ENCODE results near the gene AGFG2.
"Not testable (repeated sequence)": the region's sequence is repeated elsewhere in the genome, so short reads cannot be mapped to it uniquely, and the experiment has no call there.

Gene AGFG2

DNA sequence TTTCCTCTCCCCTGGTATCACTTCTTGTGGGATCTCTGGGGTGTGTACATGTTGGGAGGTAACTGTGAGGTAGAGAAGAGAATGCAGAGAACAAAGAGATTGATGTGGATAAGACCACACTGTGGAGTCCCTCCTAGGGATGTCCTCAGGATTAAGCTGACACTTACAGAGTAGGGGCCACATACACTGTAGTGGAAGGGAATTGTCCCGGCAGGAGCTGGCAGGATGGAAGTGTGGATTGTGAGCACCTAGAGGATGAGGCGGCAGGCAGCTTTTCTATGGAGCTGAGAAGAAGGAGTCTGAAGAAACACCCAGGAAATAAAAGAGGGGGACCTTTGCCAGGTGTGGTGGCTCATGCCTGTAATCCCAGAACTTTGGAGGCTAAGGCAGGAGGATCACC lies 13.5 kb downstream of the AGFG2 start:
- no peak for DNase-seq (ENCODE audit: low read depth)

DNA sequence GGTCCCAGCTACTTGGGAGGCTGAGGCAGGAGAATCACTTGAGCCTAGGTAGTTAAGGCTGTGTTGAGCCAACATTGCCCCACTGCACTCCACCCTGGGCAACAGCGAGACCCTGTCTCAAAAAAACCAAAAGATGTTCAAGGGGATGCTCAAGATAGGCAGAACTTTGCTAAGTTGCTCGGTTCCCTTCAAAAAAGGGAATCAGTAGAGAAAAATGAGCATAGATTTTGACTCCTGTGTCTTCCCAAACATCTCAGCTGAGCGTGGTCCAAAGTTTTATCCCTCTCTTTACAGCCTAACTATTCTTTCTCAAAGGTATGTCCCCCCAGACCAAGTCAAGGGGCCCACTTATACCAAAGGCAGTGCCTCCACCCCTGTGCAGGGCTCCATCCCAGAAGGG lies 14.0 kb downstream of the AGFG2 start:
- no peak for DNase-seq (ENCODE audit: low read depth)

GRCh38 chr7:100555701-100556100 lies 16.7 kb downstream of the AGFG2 start:
- no peak for DNase-seq (ENCODE audit: low read depth)

DNA sequence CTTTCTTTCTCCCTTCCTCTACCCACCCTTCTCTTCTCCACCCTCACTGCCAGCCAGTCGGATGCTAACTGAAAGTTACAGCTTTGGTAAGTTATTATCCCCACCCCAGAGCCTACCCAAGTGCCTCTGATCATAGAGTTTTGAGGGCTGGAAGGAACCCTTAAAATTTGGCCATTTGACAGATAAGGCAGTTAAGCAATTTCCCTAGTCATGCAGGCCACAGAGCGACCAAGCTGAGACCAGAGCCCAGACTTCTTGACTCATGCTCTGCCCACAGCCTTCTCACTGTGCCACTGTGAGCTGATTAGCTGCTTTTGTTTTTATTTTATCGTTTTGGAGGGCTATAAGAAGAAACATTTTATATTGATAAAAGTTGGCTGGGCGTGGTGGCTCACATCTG lies 17.5 kb downstream of the AGFG2 start:
- DNase-seq (ENCODE audit: low read depth), result no peak

DNA sequence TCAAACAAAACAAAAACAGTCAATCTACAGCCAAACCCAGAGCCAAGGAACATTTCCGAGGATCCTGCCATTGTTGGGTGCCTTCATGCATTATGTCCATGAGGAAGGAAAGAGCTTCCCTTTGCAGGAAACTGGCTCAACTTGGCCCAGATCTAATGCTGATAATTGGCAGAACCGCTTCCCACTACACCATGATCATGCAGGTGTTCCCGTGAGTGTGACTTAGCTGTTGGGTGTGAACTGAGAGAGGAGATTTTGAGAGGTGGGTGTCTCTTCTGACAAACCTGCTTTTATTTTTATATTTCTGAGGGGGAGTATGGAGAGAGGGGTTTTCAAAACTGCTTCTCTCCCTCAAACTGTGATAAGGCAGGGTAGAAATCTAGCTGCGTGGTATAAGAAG lies 20.1 kb downstream of the AGFG2 start:
- DNase-seq (ENCODE audit: low read depth), result no peak

DNA sequence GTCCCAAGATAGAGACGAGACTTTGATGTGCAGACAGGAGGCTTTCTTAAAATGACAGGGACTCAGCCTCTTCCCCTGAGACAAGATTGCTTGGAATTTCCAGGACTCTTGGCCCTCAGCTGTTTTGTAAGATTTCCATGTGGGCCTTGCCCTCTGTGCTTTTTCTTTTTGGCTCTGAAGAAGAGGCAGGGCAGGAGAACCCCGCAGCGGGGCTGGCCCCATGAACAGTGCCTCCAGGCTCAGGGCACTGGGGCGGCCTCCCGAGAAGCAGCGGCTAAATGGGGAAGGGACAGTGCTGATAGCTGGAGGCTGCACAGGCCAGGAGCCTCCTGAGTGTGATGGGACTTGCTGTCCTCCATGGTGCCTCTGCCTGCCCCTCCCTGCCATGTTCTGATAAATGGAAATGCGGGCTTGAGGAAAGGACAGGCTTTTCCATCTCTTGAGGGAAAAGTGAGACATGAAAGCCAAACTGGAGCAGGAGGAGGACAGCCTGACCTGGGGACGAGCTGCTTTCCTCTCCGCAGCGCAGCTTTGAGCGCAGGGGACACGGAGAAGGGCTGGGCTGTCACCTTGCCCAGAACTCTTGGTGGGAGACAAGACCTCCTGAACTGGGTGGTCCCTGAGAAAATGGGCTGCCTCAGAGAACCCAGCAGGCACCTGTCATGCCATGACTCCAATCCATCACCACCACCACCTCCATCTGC lies 22.6 kb downstream of the AGFG2 start:
- no peak for DNase-seq (ENCODE audit: low read depth)

GRCh38 chr7:100562195-100563099 lies 23.4 kb downstream of the AGFG2 start:
- DNase-seq (ENCODE audit: low read depth), result no peak

- DNase-seq (ENCODE audit: low read depth), result no peak
Measured at GRCh38 chr7:100563100-100563564, 24.1 kb downstream of the AGFG2 start.

GRCh38 chr7:100563809-100564400 lies 24.9 kb downstream of the AGFG2 start:
- peak; percentile 73 for DNase-seq (ENCODE audit: low read depth)

- not testable (repeated sequence) for DNase-seq (ENCODE audit: low read depth)
Measured at GRCh38 chr7:100564405-100564804, 25.4 kb downstream of the AGFG2 start.

DNA sequence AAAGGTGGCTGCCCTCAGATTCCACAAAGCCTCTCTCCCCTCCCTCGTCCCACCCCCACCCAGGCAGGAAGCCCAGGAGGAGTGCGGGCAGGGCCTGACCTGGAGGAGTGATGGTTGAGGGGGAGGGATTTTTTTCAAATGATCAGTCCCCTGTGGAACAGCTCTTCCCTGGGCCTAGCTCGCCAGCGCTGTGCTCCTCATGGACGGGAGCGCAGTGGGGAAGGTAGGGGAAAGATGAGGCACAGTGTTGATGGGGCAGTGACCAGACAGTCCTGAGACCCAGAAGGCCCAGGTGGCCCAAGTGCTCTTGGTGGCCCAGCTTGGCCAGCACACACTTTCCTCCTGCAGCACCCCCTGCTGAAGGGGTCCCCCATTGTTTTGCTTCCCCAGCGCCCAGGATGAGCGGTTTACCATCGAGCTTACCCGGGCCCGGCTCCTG lies 26.1 kb downstream of the AGFG2 start:
- DNase-seq (ENCODE audit: low read depth), result no peak

DNA sequence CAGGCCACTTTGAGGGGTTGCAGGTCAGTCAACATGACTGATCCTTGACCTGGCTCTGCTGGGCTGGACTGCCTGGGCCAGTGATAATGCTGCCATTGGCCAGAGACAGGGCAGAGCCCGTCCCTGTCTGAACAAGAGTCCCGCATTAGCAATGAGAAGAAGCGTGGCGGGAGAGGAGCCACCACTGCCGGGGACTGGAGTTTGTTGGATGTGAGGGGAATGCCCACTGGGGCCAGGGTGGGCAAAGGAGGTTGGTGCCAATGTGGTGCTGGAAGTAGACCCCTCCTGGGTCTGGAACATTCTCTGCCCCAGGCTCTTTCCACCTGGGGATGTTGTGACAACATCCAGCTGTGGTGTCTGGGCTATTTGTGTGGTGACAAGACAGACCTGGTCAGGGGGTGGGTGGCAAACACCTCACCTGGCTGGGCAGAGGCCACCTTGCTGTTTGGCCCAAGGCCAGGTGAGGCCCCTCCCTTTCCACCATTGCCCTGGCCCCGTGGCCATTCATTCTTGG lies 27.1 kb downstream of the AGFG2 start:
- no peak for DNase-seq (ENCODE audit: low read depth)

DNA sequence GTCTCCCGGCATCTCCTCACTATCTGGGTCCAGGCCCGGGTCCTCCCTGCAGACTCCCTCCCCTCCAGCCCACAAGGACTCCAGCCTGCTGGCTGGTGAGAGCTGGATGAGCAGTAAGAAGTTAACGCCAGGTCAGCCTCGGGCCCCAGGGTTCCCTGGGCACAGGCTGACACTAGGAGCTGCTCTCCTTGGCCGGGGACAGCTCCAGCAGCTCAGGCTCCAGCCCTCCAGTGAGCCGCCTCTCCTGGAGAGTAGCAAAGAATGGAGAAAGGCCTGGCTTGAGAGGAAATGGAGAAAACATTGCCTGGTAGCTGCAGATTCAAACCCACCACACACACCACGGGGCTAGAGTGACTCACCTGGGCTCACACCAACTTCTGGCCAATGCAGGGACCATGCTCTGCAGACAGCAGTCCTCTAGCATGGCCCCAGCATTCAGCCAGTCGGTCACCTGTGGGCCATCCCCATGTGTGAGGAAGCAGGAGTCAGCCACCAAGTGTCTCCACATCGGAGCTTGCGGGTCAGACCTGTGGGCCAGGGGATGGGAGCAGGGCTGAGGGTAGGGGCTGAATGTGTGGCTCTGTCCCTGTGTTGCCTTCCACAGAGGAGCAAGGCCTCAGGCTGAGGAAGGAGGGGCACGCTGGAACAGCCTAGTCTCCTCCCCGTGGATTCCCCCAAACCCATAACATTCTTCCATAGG lies 28.2 kb downstream of the AGFG2 start:
- DNase-seq (ENCODE audit: low read depth), result no peak

DNA sequence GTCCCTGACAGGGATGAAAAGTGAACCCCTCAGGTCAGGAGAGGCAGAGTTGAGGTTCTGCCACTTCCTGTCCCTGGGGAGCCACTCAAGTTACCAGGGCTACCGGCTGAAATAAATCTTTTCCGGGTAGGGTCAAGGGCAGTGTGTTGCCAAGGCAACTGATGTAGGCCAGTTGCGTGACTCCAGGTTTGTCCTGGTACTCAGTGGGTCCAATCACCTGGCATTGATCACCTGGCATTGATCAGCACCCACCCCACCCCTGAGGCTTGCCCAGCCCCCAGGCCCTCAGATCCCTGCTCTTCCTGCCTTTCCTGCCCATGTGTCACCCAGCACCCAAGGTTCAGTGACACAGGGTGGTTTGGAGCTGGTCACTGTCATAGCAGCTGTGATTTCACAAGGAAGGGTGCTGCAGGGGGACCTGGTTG lies 28.8 kb downstream of the AGFG2 start:
- DNase-seq (ENCODE audit: low read depth), result no peak

- DNase-seq (ENCODE audit: low read depth), result no peak
Measured at GRCh38 chr7:100568176-100568895, 29.3 kb downstream of the AGFG2 start.

DNA sequence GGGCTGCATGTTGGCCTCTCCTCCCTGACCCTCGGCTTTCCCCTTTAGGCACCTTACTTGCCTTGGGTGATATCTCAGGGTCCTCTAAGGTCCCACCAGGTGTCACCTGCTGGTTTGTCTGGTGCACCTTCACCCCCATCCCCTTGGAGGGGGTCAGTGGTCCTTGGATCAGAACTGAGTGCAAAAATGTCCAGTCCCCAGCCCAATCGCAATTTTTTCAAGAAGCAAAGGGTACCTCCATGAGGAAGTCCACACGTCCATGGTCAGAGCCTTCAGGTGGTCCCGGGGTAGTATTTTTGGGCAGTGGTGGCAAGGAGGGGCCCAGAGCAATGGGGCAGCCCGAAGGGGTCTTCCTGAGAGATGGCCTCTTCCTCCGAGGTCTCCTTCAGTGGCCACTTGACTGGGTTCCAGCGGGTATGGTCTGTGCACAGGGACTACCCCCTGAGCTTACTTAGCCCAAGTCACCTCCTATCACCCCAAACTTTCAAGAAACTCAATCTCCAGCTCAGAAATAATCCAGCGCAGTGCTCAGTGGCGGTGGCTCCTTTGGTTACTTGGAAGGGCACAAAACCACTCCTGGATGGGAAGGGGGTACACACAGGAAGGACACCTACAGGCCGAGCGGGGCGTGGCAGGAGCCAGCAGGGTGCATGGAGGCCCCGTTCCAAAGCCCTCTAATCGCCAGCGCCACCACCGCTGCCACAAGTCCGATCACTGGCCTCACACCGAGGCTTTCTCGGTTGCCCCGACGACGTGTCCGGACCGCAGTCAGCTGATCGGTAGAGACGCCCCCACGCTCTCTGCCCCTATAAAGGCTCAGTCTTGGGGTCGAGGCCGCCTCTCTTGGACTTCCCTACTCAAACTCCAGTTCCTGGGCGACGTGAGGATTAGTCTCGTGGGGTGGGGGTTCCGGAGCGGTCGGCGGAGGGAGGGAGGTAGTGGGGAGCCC lies 30.2 kb downstream of the AGFG2 start:
- DNase-seq (ENCODE audit: low read depth), result no peak

DNA sequence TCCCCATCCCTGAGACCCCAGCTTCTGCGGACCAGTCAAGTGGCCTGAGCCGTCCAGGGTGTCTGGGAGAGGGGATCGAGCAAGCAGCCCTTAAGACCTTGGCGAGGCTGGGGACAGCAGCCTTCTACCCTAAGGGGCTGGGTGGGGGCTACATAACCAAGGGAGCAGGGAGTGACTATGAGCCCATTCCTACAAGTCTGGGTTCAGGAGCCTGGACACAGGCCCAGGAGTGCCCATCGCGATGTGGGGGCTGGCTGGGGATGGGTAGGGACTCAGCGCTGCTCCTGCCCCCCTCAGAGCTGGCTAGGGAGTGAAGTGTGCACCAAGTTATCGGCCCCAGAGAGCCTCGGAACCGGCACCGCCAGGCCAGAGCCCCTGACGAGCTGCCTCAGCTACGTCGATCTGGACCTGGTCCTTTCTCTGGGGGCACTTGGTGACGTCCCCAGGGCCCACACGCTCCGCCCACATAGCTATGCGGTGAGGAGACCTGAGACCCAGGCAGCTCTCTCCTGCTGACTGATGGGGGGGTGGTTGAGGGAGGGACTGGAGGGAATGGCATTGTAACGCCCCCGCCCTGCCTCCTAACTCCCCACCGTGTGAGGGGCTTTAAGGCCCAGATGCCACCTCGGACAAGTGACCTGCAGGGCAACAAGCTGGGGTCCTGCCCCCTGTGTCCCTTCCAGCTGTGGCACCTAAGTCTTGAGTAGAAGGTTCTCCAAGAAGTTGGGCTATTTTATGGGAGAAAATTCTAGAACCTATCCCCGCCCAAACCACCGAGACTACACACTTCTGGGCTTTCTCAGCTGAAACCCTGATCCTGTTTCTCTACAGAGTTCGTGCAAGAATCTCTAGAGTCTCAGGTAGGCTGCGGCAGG lies 32.2 kb downstream of the AGFG2 start:
- no peak for DNase-seq (ENCODE audit: low read depth)

DNA sequence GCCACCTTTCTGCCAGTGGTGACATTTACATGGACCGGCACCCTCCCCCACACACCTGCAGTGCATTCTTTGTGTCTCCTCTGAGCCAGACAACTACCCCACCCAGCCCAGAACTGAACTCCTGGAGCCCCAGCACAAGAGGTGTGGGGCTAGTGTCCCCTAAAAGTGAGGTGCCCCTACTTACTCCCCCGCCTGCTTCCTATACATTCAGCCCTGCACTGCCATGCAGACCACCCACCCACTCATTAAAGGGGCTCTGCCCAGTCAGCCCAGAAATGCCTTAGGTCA lies 32.8 kb downstream of the AGFG2 start:
- no peak for DNase-seq (ENCODE audit: low read depth)

GRCh38 chr7:100572281-100572948 lies 33.4 kb downstream of the AGFG2 start:
- DNase-seq (ENCODE audit: low read depth), result no peak
